Glomerular visceral epithelial cell (primary cell): ENCODE results near the gene KLK7.

Source experiments
- DNase-seq: peaks from one replicate; pipeline ENCODE4 v3.0.0-alpha.2; 2016; ENCODE audit errors: extremely low spot score

Gene KLK7

DNA sequence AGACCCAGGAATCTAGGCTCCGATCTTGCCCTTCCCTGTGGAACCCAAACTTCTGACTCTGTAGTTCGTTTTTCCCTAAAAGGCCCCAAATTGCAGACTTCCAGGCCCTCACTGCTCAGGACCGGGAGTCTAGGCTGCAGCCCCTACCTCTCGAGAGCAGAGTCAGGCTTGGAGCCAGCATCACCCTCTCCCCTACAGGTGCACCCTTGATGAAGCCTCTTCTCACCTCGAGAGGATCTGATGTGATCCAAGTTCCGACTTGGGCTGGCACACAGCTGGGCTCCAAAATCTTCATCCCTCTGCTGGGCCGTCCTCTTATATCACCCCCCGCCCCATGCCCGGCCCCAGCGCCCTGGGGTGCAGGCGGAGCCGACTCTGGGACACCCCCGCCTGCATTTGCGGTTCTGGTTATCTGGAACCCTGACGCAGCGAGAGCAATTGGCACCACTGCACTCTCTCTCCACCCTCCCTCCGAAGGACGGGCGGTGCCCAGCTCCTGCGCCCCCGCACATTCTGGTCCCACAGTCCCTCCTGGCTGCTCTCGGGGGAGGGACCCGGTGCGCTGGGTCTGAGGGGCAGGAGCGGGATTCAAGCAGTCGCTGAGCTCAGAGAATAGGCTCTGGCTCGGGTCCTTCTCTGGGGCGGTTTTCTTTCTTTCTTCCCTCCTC is at the start of gene KLK7:
Gene KLK7, minus strand, starts transcription at position 293 of the 668 bp plus-strand sequence. CDS start 1,518 bp downstream, outside the sequence.
- no peak for DNase-seq

DNA sequence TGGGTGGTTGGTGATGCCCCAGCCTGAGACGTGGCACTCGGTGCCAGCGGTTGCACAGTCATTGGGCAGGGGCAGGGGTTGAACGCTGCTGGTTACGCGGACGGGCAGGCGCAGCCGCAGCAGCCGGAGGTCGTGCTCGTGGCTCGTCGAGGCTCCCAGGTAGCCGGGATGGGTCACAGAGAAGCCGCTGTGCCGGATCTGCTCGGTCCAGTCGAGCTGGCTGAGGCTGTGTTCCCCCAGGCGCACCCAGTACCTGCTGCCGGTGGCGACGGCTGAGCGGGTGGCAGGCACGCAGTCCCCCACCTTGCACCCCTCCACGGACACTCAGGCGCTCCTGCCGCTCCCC is 48.1 kb upstream of the KLK7 start:
- DNase-seq = no peak

DNA sequence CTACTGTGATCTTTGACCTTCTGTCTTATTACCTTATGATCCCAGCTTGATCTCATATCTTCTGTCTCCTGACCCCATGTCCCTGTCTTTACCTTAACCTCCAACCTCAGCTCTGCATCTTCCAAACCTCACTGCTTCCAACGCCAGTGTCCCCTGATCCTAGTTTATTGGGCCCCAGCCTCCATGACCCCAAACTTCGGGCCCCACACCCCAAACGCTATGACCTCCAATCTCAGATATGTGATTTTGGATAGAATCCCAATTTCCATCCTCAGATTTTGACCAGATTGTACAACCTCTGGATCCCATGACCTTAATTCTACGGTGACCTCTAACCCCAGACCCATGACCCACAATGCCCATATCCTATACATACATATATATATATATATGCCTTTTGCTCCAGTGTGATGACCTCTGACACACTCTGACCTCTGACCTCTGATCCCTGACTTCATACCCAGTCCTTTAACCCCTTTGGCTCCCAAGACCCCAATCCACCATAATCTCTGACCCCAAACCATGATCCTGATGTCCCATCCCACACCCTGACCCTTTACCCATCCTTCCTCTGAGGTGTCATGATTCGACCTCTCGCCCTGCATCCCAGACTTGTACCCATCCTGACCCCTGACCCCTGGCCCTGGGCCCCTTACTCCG is 47.6 kb upstream of the KLK7 start:
- DNase-seq = no peak

DNA sequence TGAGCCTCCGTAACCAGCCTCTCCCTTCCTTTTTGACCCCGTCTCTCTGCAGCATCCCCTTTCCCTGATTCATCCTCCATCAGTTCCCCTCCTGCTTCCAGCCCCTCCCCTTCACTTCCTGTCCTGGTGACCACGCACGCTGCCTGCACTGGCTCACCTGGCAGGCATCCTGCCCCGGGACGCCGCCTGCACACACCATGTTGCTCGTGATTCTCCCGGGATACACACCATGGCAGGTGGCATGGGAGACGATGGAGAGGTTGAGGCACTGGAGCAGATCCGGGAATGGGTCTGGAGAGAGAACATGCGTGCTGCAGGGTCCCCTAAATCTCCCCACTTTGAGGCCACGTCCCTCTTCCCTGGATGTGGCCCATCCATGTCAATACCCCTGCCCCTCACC is 46.9 kb upstream of the KLK7 start:
- no peak for DNase-seq

DNA sequence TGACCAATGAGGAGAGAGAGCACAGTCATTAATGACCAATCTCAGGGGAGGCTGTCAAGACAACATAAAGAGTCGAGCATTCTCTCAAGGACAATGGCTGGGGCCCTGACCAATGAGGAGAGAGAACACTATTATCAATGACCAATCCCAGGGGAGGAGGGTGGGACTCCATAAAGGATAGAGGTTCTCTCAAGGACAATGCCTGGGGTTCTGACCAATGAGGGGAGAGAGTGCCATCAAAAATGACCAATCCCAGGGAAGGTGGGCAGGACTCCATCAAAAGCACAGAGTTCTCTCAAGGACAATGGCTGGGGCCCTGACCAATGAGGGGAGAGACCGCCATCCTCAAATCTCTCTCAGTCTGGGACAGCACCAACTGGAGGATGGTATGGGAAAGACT is 46.0 kb upstream of the KLK7 start:
- no peak for DNase-seq

DNA sequence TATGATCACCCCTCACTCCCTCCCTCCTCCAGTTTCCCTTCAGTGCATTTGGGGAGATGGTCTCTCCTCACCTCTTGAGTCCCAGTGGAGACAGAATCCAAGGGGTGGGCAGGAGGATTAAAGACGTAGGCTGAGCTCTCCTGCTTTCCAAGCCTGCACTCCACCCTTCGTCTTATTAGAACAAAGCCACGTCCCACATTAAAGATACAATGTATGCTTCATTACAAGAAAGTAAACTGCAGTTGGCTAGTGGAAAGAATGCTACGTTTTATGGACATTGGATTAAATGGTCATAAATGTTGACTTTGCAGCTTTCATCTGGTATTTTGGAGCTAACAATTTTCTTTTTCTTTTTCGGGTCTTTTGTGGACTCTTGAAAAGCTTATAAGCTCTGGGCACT is 44.2 kb upstream of the KLK7 start:
- no peak for DNase-seq

DNA sequence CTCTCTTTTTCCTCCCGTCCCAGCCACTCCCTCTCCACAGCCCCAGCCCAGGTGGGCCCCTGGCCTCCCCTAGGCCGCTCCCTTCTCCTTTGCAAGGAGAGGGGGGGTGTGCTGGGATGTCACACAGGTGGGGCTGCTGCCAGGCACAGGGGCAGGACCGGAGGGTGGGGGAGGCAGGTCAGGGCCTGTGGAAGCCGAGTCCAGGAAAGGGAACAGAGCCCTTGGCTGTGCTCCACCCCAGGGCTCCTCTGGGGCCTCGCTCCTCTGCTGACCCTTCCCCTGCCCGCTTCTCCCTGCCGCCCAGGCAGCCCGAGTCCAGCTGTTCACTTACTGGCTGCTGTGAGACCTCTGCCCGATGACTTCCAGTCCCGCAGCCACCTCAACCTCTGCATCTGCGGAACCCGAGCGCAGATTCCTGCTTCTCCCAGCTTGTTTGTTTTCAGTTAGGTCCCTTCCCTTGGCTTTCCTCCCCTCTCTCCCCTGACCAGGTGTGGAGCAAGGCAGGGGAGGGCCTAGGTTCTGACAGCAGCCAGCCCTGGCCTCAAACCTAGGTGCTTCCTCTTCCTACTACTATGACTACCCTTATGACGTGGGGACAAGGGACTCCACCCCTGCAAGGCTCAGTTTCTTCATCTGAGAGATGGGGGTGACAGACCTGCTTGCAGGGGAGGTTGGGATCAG is 43.5 kb upstream of the KLK7 start:
- DNase-seq = no peak

DNA sequence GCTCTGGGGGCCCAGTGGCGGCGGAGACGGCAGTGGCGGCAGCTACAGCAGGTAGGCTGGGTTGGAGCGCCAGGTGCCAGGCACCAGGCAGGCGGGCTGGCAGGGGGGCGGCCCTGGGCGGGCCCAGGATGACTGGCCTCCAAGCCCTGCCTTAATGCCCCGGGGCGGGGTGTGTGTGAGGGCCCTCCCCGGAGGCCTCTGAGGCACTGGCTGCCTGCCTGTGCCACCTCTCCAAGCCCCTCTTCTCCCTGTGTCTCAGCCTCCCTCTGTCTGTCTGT is 42.8 kb upstream of the KLK7 start, which contains the start of gene KLK11:
Gene KLK11, minus strand, starts transcription at position 63 of the 278 bp plus-strand sequence. CDS start 985 bp downstream, outside the sequence.
- DNase-seq = no peak

DNA sequence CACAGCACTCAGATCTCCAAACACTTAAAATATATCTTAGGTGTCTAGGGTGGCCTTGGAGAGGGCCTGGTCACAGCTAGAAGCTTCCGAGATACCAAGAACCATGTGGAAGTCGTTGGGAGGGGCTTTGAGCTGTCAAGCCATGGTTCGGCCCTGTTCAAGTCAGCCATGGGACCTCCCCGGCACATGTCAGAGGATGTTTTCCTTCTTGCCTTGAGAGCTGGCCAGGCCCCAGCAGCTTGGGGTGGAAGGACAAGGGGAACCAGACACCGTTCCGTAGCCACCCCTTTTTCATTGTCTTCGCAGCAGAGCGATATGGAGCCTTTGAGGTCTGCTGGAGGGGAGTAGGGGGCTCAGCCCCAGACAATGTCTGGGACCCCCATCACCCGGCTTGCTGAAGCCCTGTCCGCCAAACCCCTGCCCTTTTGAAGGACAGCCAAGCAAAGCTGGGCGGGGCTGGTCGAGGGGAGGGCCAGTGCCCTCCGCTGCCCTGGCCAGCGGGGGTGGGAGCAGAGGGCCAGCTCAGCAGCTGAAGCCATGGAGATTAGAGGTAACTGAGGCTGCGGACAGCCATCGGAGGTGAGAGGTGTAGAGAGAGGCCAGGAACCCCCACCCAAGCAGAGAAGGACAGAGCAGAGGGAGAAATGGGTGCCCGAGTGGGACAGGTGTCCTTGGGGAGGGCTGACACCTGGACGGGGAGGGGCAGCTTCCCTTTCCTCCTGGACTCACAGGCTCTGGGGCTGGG is 42.3 kb upstream of the KLK7 start:
- no peak for DNase-seq

DNA sequence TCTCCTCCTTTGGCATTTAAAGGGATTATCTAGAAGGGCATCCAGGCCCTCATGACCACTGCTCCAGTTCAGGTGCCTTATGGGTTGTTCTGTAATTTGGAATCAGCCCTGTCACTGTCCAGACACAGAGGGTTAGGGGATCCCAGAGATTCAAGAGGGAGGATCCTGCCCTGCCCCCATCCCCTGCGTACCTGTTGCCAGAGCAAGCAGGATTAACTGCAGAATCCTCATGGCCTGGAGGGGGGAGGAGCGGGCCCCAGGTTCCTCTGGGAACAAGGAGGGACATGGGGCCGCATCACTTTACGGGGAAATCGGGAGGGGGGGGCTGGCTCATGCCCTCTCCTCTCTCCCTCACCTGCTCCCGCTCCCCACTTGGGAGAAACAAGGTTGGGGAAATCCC is 41.7 kb upstream of the KLK7 start:
- DNase-seq = no peak

DNA sequence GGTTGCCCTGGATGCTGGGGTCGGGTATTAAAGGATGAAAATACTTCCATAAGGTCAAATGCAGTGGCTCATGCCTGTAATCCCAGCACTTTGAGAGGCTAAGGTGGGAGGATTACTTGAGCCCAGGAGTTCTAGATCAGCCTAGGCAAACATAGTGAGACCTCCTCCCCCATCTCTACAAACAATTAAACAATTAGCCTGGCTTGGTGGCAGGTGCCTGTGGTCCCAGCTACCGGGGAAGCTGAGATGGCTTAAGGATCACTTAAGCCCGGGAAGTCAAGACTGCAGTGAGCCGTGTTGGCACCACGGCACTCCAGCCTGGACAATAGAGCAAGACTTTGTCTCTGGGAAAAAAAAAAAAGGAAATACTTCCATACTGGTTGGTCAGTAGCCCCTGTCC is 41.2 kb upstream of the KLK7 start:
- no peak for DNase-seq

DNA sequence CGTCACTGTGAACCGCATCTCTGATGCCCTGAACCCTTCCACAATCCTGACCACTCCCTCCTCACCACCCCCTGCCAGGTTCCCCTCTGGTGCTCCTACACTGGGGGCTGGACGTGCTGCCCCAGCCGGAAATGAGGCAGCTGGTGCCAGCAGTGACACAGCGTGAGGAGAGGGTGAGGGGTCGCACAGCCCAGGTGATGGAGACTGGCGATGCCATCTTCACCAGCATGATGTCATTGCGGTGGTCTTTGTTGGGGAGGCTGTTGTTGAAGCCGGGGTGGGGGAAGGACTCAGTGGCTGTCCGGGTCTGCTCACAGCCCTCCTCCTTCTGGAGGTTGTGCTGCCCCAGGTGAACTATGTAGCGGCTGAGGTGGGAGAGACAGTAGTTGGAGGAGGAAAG is 40.2 kb upstream of the KLK7 start:
- no peak for DNase-seq

DNA sequence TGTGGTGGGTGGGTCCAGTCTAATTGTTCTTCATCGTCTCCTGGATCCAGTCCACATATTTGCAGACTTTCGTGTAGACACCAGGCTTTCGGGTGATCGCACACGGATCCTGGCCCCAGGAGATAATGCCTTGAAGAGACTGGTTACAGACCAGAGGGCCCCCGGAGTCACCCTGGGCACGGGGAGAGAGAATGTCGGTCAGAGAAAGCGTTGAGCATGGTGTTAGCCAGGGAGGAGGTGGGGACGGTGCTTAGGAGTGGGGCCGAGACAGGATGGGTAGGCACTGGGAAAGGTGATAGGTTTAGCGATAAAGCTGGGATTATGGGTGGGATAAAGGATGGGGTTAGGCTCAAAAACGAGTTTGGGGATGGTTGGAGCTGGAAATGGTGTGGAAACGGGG is 38.8 kb upstream of the KLK7 start:
- DNase-seq = no peak

DNA sequence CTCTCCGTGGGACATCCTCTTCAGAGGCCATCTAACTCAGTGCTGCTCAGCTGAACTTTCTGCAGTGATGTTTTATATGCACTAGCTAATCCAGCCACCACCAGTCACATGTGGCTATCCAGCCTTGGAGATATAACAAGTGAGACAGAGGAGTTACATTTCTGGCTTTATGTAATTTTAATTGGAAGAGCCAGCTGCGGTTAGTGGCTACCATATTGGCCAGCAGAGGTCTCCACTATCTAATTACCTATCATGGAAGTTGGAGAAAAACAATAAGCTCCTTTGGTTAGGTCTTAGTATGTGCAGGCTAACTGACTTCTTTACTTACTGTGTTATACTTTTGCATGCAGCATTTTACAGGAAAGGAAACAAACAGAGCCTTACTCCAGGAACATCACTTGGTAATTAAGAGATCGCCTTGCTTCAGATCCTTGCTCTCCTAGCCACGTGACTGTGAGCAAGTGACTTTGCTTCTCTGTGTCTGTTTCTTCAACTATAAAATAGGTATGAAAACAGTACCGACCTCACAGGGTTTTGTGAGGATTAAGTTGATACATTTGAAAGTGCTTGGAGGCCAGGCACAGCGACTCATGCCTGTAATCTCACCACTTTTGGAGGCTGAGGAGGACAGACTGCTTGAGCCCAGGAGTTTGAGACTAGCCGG is 37.4 kb upstream of the KLK7 start:
- peak; percentile 32 for DNase-seq

DNA sequence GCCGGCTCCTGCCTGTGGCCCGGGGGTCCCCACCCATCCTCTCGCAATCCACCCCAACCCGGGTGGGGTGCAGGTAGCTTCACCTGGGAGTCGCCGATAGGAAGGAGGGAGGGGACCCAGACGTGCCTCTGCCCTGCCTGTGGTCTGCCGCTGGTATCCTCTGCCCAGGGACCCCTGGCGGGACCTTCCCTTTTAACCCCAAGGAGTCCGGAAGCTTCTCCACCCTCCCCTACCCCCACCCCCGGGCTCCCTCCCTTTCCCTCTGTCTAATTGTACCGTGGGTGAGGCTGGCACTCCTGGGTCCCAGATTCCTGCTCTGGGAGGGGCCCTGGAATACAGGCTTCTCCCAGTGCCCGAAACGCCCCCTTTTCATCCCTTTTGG is 35.8 kb upstream of the KLK7 start, which contains the start of gene KLK10:
Gene KLK10, minus strand, starts transcription at position 166 of the 382 bp plus-strand sequence. CDS start 579 bp downstream, outside the sequence.
- DNase-seq = no peak

DNA sequence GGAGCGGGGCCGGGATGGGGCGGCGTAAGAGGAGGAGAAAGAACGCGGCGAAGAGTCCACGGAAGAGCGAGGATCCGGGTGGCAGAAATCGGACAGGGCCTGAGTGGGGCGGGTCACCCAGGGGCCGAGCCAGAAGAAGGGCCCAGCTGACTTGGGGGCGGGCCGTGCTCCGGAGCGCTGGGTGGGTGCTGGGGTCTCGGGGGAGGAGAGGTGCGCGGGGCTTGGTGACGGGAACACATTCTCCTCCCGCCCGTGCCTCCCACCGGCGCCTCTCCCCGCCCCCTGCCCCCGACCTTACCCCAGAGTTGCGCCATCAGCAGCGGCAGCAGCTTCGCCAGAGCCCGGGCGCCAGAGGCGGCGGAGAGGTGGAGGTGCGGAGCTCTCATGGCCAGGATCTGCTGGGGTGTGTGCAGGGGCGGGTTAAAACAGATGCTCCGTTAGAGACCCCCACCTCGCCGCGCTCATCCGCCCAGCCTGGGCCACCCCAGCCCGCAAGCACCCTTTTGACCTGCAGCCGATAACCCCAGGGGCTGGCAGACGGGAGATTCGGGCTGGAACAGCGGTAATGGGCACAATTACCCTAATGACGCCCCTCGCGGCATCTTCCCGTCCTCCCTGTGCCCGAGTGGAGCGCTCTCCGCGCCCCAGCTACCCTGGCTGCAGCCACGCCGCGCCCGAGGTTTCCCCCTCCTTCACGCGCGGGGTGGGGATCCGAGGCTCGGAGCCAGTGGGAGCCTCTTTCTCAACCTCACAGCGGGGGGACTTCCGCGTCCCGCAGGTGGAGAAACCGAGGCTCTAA is 35.2 kb upstream of the KLK7 start:
- no peak for DNase-seq

DNA sequence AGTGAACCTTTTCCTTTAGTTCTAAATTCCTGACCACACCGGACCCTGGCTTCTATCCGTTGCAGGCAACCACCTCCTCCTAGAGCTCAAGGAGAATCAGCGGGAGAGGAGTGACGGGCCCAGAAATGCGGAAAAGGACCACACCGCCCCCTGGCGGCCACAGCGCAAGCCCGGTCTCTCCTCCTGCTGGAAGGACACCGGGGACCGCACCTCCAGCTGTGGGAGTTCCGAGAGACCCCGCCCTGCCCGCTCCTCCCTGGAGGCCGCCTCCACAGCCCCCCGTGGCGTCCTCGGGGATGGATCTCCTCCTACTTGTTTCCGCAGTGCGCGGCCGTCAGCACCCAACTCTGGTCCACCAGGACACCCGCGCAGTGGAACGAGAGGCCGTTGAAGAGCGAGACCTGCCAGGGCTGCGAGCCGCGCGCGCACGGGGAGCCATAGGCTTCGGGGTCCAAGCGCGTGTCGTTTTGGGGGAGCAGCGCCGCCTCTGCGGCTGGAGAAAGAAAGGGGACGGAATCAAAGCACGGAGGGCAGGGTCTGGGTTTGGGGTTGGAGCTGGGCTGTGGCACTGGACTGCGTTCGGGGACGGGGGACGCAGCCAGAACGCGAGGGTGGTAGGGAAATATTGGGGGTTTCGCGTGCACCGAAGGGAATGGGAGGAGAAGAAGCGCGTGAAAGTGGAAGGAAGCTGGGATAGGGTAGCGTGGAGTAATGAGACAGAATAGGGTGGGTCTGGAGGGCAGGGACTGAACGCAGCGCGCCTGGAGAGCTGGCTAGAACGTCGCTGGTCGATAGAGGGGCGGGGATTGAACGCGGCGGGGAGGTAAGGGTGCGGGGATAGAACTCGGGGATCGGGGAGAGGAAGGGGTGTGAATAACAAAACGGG is 33.3 kb upstream of the KLK7 start:
- DNase-seq = peak; percentile 56

DNA sequence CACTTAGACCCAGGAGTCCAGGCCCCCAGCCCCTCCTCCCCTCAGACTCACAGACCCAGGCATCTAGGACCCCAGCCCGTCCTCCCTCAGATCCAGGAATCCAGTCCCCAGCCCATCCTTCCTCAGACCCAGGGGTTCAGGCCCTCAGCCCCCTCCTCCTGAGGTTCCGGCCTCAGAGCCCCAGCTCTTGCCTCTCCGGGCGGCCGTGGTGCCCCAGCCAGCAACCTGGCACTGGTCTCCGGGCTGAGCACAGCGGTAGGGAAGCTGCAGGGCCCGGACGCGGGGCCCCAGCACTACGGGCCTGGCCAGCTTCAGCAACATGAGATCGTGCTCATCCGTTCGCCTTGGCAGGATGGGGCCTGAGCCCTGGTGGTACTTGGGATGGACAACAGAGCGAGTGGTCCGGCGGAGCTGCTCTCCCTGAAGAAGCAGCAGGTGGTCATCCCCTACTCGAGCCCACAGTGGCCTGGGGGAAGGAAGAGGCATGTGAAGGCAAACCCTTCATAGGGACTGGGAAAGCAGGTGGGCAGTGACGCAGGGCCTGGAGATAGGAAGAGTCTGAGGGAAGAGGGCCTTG is 32.1 kb upstream of the KLK7 start:
- DNase-seq = no peak

DNA sequence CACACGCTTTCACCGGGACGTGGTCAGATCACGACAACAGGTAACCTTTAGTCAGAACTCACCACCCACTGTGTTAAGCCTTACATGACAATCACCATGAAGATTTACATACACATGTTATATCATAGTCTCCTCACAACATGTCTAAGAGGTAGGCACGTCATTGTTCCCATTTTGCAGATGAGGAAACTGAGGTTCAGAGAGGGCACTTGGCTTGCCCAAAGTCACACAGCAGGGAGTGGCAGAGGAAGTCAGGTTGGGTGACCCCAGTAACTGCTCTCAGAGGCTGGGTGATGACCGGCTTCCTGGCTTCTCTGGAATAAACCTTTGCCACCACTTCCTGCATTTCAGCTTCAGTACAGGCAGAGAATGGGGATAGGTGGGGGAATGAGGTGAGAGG is 30.5 kb upstream of the KLK7 start:
- no peak for DNase-seq

DNA sequence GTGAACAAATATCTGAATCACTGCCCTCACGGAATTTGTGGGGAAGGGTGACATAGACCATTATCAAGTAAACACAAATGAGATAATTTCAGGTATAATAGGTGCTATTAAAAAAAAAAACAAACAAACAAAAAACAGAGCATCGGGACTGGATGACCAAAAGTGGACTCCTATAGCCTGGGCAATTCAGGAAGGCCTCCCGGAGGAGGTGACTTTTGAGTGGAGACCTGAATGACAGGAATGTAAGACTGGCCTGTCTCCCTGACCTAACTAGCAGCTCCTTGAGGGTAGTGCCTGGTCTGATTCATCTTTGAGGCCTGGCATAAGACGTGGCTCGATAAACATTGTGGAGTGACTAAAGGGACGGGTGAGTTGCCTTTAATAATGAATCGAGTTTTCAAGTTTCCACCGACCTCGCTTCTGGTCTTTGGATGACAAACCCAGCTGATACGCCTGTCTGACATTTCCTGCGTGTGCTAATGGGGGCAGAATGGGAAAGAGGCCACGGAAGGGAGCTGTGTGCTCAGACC is 29.0 kb upstream of the KLK7 start:
- DNase-seq = no peak
